WTC11 (cell line): ENCODE results near the gene KCNH8.

Experiments
- CBFB ChIP-seq: sonication (generic); formaldehyde crosslinking; IDR thresholded peaks from 2 replicates; pipeline ENCODE4 v1.8.1; 2022; ENCODE audit warnings: mild to moderate bottlenecking, low read depth, missing genetic modification reagents
- FOXK1 ChIP-seq: sonication (generic); formaldehyde crosslinking; IDR thresholded peaks from 2 replicates; pipeline ENCODE4 v1.8.0; 2022; ENCODE audit warnings: mild to moderate bottlenecking, moderate library complexity, missing genetic modification reagents
- GTF2I ChIP-seq: fragments of 250-450 bp; sonication (Bioruptor Pico); conservative IDR thresholded peaks from 2 replicates; pipeline ENCODE4 v1.4.0; 2021; ENCODE audit warnings: mild to moderate bottlenecking
- NFYB ChIP-seq: sonication (generic); formaldehyde crosslinking; conservative IDR thresholded peaks from 2 replicates; pipeline ENCODE4 v1.8.0; 2022; ENCODE audit warnings: low read depth, missing genetic modification reagents
- NR3C1 ChIP-seq: sonication (generic); formaldehyde crosslinking; conservative IDR thresholded peaks from 2 replicates; pipeline ENCODE4 v1.8.1; 2023; ENCODE audit warnings: low read depth, mild to moderate bottlenecking, missing genetic modification reagents
- RELA ChIP-seq: sonication (generic); formaldehyde crosslinking; IDR thresholded peaks from 2 replicates; pipeline ENCODE4 v1.8.1; 2022; ENCODE audit warnings: missing genetic modification reagents, mild to moderate bottlenecking, borderline replicate concordance
- SMAD3 ChIP-seq: sonication (generic); formaldehyde crosslinking; IDR thresholded peaks from 2 replicates; pipeline ENCODE4 v1.8.0; 2022; ENCODE audit warnings: missing genetic modification reagents, mild to moderate bottlenecking, borderline replicate concordance
- ZNF121 ChIP-seq: sonication (generic); formaldehyde crosslinking; IDR thresholded peaks from 2 replicates; pipeline ENCODE4 v1.8.0; 2023; ENCODE audit warnings: missing genetic modification reagents
- TF ChIP-seq, protein P1 (sequence below): fragments of 200-600 bp; IDR thresholded peaks from 2 replicates; pipeline ENCODE4 v1.8.0; 2022; ENCODE audit warnings: antibody characterized with exemption
- TF ChIP-seq, protein P2 (sequence below): fragments of 250-450 bp; sonication (Bioruptor Pico); IDR thresholded peaks from 2 replicates; pipeline ENCODE4 v2.1.2; 2022; ENCODE audit warnings: mild to moderate bottlenecking, moderate library complexity
- TF ChIP-seq, protein P3 (sequence below): sonication (generic); formaldehyde crosslinking; IDR thresholded peaks from 2 replicates; pipeline ENCODE4 v1.8.1; 2022; ENCODE audit warnings: low read depth, mild to moderate bottlenecking, moderate library complexity, missing genetic modification reagents, borderline replicate concordance
- TF ChIP-seq, protein P4 (sequence below): fragments of 250-450 bp; sonication (Bioruptor Pico); IDR thresholded peaks from 2 replicates; pipeline ENCODE4 v1.9.0; 2021; ENCODE audit warnings: mild to moderate bottlenecking
- TF ChIP-seq, protein P5 (sequence below): sonication (generic); formaldehyde crosslinking; IDR thresholded peaks from 2 replicates; pipeline ENCODE4 v1.8.1; 2022; ENCODE audit warnings: low read depth, missing genetic modification reagents, borderline replicate concordance
- TF ChIP-seq, protein P6 (sequence below): sonication (generic); formaldehyde crosslinking; IDR thresholded peaks from 2 replicates; pipeline ENCODE4 v1.8.0; 2022; ENCODE audit warnings: mild to moderate bottlenecking, missing genetic modification reagents

DNA sequence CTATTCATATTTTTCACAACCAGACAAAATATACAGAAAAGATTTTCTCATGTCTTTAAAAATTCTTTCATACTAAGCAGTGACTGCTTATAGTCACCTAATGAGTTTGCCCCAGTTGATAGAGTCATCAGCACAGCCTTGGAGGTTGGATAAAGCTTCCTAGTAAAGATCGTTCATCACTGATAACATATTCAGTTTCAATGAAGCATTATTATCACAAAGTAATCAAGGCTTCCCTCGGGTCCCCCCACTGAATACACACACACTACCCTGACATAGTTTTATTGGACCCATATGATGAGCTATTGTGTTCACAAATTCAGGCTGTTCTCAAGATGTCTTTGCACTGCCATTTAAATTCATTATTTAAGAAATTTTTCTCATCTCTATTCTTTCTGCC lies 297.8 kb downstream of the KCNH8 start:
- TF ChIP-seq, protein P1, sequence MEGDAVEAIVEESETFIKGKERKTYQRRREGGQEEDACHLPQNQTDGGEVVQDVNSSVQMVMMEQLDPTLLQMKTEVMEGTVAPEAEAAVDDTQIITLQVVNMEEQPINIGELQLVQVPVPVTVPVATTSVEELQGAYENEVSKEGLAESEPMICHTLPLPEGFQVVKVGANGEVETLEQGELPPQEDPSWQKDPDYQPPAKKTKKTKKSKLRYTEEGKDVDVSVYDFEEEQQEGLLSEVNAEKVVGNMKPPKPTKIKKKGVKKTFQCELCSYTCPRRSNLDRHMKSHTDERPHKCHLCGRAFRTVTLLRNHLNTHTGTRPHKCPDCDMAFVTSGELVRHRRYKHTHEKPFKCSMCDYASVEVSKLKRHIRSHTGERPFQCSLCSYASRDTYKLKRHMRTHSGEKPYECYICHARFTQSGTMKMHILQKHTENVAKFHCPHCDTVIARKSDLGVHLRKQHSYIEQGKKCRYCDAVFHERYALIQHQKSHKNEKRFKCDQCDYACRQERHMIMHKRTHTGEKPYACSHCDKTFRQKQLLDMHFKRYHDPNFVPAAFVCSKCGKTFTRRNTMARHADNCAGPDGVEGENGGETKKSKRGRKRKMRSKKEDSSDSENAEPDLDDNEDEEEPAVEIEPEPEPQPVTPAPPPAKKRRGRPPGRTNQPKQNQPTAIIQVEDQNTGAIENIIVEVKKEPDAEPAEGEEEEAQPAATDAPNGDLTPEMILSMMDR = no peak
- TF ChIP-seq NFYB (CRISPR knock-in tag) = no peak
- no peak for TF ChIP-seq CBFB (CRISPR knock-in tag)
- TF ChIP-seq GTF2I = no peak
- no peak for TF ChIP-seq RELA (CRISPR knock-in tag)
- TF ChIP-seq ZNF121 = no peak
- TF ChIP-seq FOXK1 (CRISPR knock-in tag) = no peak
- TF ChIP-seq, protein P2, sequence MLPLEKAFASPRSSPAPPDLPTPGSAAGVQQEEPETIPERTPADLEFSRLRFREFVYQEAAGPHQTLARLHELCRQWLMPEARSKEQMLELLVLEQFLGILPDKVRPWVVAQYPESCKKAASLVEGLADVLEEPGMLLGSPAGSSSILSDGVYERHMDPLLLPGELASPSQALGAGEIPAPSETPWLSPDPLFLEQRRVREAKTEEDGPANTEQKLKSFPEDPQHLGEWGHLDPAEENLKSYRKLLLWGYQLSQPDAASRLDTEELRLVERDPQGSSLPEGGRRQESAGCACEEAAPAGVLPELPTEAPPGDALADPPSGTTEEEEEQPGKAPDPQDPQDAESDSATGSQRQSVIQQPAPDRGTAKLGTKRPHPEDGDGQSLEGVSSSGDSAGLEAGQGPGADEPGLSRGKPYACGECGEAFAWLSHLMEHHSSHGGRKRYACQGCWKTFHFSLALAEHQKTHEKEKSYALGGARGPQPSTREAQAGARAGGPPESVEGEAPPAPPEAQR = no peak
- TF ChIP-seq, protein P3, sequence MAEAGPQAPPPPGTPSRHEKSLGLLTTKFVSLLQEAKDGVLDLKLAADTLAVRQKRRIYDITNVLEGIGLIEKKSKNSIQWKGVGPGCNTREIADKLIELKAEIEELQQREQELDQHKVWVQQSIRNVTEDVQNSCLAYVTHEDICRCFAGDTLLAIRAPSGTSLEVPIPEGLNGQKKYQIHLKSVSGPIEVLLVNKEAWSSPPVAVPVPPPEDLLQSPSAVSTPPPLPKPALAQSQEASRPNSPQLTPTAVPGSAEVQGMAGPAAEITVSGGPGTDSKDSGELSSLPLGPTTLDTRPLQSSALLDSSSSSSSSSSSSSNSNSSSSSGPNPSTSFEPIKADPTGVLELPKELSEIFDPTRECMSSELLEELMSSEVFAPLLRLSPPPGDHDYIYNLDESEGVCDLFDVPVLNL (CRISPR knock-in tag) = no peak
- TF ChIP-seq NR3C1 = no peak
- TF ChIP-seq, protein P4, sequence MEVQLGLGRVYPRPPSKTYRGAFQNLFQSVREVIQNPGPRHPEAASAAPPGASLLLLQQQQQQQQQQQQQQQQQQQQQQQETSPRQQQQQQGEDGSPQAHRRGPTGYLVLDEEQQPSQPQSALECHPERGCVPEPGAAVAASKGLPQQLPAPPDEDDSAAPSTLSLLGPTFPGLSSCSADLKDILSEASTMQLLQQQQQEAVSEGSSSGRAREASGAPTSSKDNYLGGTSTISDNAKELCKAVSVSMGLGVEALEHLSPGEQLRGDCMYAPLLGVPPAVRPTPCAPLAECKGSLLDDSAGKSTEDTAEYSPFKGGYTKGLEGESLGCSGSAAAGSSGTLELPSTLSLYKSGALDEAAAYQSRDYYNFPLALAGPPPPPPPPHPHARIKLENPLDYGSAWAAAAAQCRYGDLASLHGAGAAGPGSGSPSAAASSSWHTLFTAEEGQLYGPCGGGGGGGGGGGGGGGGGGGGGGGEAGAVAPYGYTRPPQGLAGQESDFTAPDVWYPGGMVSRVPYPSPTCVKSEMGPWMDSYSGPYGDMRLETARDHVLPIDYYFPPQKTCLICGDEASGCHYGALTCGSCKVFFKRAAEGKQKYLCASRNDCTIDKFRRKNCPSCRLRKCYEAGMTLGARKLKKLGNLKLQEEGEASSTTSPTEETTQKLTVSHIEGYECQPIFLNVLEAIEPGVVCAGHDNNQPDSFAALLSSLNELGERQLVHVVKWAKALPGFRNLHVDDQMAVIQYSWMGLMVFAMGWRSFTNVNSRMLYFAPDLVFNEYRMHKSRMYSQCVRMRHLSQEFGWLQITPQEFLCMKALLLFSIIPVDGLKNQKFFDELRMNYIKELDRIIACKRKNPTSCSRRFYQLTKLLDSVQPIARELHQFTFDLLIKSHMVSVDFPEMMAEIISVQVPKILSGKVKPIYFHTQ (CRISPR knock-in tag) = no peak
- no peak for TF ChIP-seq SMAD3 (CRISPR knock-in tag)
- TF ChIP-seq, protein P5, sequence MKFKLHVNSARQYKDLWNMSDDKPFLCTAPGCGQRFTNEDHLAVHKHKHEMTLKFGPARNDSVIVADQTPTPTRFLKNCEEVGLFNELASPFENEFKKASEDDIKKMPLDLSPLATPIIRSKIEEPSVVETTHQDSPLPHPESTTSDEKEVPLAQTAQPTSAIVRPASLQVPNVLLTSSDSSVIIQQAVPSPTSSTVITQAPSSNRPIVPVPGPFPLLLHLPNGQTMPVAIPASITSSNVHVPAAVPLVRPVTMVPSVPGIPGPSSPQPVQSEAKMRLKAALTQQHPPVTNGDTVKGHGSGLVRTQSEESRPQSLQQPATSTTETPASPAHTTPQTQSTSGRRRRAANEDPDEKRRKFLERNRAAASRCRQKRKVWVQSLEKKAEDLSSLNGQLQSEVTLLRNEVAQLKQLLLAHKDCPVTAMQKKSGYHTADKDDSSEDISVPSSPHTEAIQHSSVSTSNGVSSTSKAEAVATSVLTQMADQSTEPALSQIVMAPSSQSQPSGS (CRISPR knock-in tag) = no peak
- TF ChIP-seq, protein P6, sequence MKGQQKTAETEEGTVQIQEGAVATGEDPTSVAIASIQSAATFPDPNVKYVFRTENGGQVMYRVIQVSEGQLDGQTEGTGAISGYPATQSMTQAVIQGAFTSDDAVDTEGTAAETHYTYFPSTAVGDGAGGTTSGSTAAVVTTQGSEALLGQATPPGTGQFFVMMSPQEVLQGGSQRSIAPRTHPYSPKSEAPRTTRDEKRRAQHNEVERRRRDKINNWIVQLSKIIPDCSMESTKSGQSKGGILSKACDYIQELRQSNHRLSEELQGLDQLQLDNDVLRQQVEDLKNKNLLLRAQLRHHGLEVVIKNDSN (CRISPR knock-in tag) = no peak
